ENCODE results near the gene EPHB4. TPM values are rescaled to one million over a fixed set of nuclear protein-coding genes. Genes with fewer than 3 reads are reported as not detected.

EPHB4 gene
- total and polyA plus RNA-seq, 10 of the 15 experiments (the other 5 are each of a cell fraction or from before 2014, with no cell fraction given), result 0.32 to 0.85 (median 0.48) TPM; not detected in 4

GRCh38 chr7:100778061-100778621 lies 49.2 kb downstream of the EPHB4 start (continued):
- no peak for TF ChIP-seq WRNIP1 (IDR thresholded peaks at IDR 0.05; ENCODE audit: borderline replicate concordance, low read depth, low read length)

- ATAC-seq (no peak), DNase-seq (ENCODE audit: low read depth, low spot score) (no peak), FAIRE-seq (no peak)
- SMC1A ChIA-PET (ENCODE audit: uncharacterized antibody, unreplicated experiment), result no interaction called here
- TF ChIP-seq CEBPZ (IDR thresholded peaks at IDR 0.05; ENCODE audit: low read depth, low read length), result no peak
- TF ChIP-seq ZNF384 (IDR thresholded peaks at IDR 0.05; ENCODE audit: borderline replicate concordance, low read depth, low read length), result no peak
- TF ChIP-seq FOXM1 (IDR thresholded peaks at IDR 0.05; ENCODE audit: low read depth, low read length), result no peak
- no peak for TF ChIP-seq ATF2 (IDR thresholded peaks at IDR 0.05; ENCODE audit: low read length)
- TF ChIP-seq RFX5 (IDR thresholded peaks at IDR 0.05; ENCODE audit: low read depth, low read length), result no peak
- no peak for TF ChIP-seq ELK1 (IDR thresholded peaks at IDR 0.05; ENCODE audit: low read depth, low read length)
- no peak for TF ChIP-seq EZH2 (IDR thresholded peaks at IDR 0.05; ENCODE audit: borderline replicate concordance, control insufficient read depth, low read depth, low read length)
- no peak for TF ChIP-seq MAX (IDR thresholded peaks at IDR 0.05; ENCODE audit: low read depth, low read length)
- TF ChIP-seq TCF7 (IDR thresholded peaks at IDR 0.05; ENCODE audit: borderline replicate concordance), result no peak
- no peak for TF ChIP-seq ETV6 (conservative IDR thresholded peaks at IDR 0.05 in 1 of 2, IDR thresholded peaks at IDR 0.05 in 1 of 2; ENCODE audit: borderline replicate concordance in 1 of 2, low read depth in 1 of 2)
- TF ChIP-seq JUNB (IDR thresholded peaks at IDR 0.05), result no peak
- no peak for TF ChIP-seq CHD2 (IDR thresholded peaks at IDR 0.05; ENCODE audit: borderline replicate concordance, low read depth, low read length)
- RAD21 ChIA-PET (ENCODE audit: unreplicated experiment), result interaction anchor here (0.5 kb wide), 1 partner anchor 322 kb away, joined by 3 read pairs; no protein-coding TSS in a partner anchor
- H3K9ac ChIP-seq (ENCODE audit: control insufficient read depth, insufficient read depth, low read length), result no peak overlapping the region
- H3K79me2 ChIP-seq (ENCODE audit: control insufficient read depth, insufficient read depth, low read length), result no peaks in the 10 kb centered on the region
- H3K27ac ChIP-seq (ENCODE audit: control insufficient read depth, insufficient read depth), result no peak overlapping the region
- no peaks in the 10 kb centered on the region for H3K36me3 ChIP-seq (ENCODE audit: control insufficient read depth in 2 of 2, insufficient read depth in 2 of 2, low read length in 1 of 2)
- in situ Hi-C loops (cut with MboI) (no loop called here), intact Hi-C loops (cut with micrococcal nuclease; ENCODE audit: unreplicated experiment) (no loop called here)
- H3K4me2 ChIP-seq (ENCODE audit: control insufficient read depth, insufficient read depth), result no peak overlapping the region
- no peak overlapping the region for H2AFZ ChIP-seq (ENCODE audit: control insufficient read depth, low read depth, low read length)
- no peaks in the 10 kb centered on the region for H3K9me3 ChIP-seq (replicated peaks; ENCODE audit: control insufficient read depth, insufficient read depth, low read length)
- no peaks in the 10 kb centered on the region; a peak in 2 of 4 replicates for H3K27me3 ChIP-seq (replicated peaks in 1 of 2; ENCODE audit: control insufficient read depth in 2 of 2, insufficient read depth in 2 of 2, low read length in 1 of 2)
- H4K20me1 ChIP-seq (ENCODE audit: control insufficient read depth, insufficient read depth), result no peaks in the 10 kb centered on the region
- no TSS peak for BruUV-seq (replicated peaks)
- 16% methylated on average over 9 of the region's 9 CpGs for WGBS (ENCODE audit: insufficient coverage, insufficient replicate concordance, low lambda C conversion rate, missing lambda C conversion rate)
- POLR2A ChIA-PET, result no interaction called here
- CTCF ChIA-PET, result no interaction called here
- H3K4me1 ChIP-seq (ENCODE audit: control insufficient read depth, insufficient read depth, low read length), result no peaks in the 10 kb centered on the region
- no peak overlapping the region for H3K4me3 ChIP-seq
These were observed 53.8 kb downstream of the EPHB4 start for GRCh38 chr7:100773491-100773890.
